K562 (cell line): ENCODE measurements around the gene PRKCB. TPM values are rescaled to one million over a fixed set of nuclear protein-coding genes. Genes with fewer than 3 reads are reported as not detected.
A peak's percentile ranks its signal among the peaks of the same experiment; 100 is the strongest.

ENCODE experiments used
- ATAC-seq: fragments of 200-7000 bp; cut with Tn5 transposase; 3 replicates; pipeline ENCODE4 v1.9.1; 2020; ENCODE audit warnings: moderate library complexity
- BruUV-seq: library from RNA; stranded (reverse); fragments of 400-500 nt; replicated peaks from 2 replicates; lab custom pipeline; 2021; lab: Mats Ljungman, UMichigan
- CTCF ChIA-PET: fragments of 300-600 bp; formaldehyde crosslinking; extraction: SDS; loops from one replicate; lab custom pipeline; 2021; ENCODE audit warnings: low intra/inter-chr PET ratio; lab: Yijun Ruan, JAX
- POLR2A ChIA-PET: fragments of 300-600, 350-650 bp; sonication (Branson Sonifier 250); formaldehyde crosslinking; extraction: SDS; loops from one replicate; lab custom pipeline; 2021; ENCODE audit warnings: antibody characterized with exemption, inconsistent platforms; lab: Yijun Ruan, JAX
- DNase-seq, 4 experiments: peaks; one replicate each; pipeline versions ENCODE4 v3.0.0 to v3.0.0-alpha.2; 2011 to 2018; ENCODE audit warnings: low spot score in 3 of 4, mixed read lengths in 3 of 4; ENCODE audit errors: extremely low read depth in 1 of 4
- FAIRE-seq: peaks from 2 replicates; lab custom pipeline; 2011; peaks lifted over from hg19 to GRCh38; lab: Jason Lieb, UNC
- H2AFZ ChIP-seq: 2 replicates; pipeline ENCODE4 v1.6.0; 2011; ENCODE audit warnings: low read depth, low read length, control low read depth, inconsistent platforms
- H3K27ac ChIP-seq: fragments of 200-600 bp; 3 replicates; pipeline ENCODE4 v1.8.0; 2011; ENCODE audit warnings: low read depth, mild to moderate bottlenecking, control low read depth, inconsistent platforms, low read length, moderate library complexity, mixed read lengths; ENCODE audit errors: extremely low read depth
- H3K27me3 ChIP-seq, 2 experiments: fragments of 300-600 bp in 1 of 2; 2 replicates in 1 of 2; 3 replicates in 1 of 2; pipeline versions ENCODE4 v1.6.0 to v1.8.0; 2011; ENCODE audit warnings: inconsistent platforms in 2 of 2, low read length in 2 of 2, mild to moderate bottlenecking in 1 of 2, mixed read lengths in 1 of 2, moderate library complexity in 1 of 2; ENCODE audit not compliant: control insufficient read depth in 2 of 2, insufficient read depth in 2 of 2
- H3K36me3 ChIP-seq: fragments of 300-600 bp; 3 replicates; pipeline ENCODE4 v1.8.0; 2011; ENCODE audit warnings: mild to moderate bottlenecking, low read length, inconsistent platforms; ENCODE audit not compliant: control insufficient read depth, insufficient read depth
- H3K4me1 ChIP-seq, 2 experiments: fragments of 200-600 bp in 1 of 2; replicated peaks in 1 of 2; 2 replicates in 1 of 2; 3 replicates in 1 of 2; pipeline versions ENCODE4 v1.5.1 to v1.8.0; 2011; ENCODE audit warnings: inconsistent platforms in 2 of 2, low read length in 2 of 2, mild to moderate bottlenecking in 1 of 2, mixed read lengths in 1 of 2, moderate library complexity in 1 of 2; ENCODE audit not compliant: control insufficient read depth in 2 of 2, insufficient read depth in 2 of 2
- H3K4me2 ChIP-seq: 2 replicates; pipeline ENCODE4 v1.6.1; 2011; ENCODE audit warnings: low read length, control low read depth, inconsistent platforms, mixed read lengths; ENCODE audit not compliant: insufficient read depth
- H3K4me3 ChIP-seq: fragments of 200-600 bp; sonication (generic), shearing (Covaris generic); 2 replicates; pipeline ENCODE4 v1.5.1; 2016; ENCODE audit warnings: control low read depth, inconsistent platforms
- H3K79me2 ChIP-seq: fragments of 200-600 bp; 3 replicates; pipeline ENCODE4 v1.8.0; 2011; ENCODE audit warnings: low read length, inconsistent platforms; ENCODE audit not compliant: control insufficient read depth, insufficient read depth
- H3K9ac ChIP-seq, 2 experiments: 2 replicates each; pipeline versions ENCODE4 v1.6.0 to v1.6.1; 2011; ENCODE audit warnings: low read depth in 2 of 2, low read length in 2 of 2, control low read depth in 1 of 2, inconsistent platforms in 1 of 2, mild to moderate bottlenecking in 1 of 2, mixed read lengths in 1 of 2; ENCODE audit not compliant: insufficient read depth in 1 of 2
- H3K9me1 ChIP-seq: one replicate; pipeline ENCODE4 v1.6.0; 2011; ENCODE audit warnings: inconsistent platforms, mild to moderate bottlenecking, low read length, moderate library complexity; ENCODE audit not compliant: control insufficient read depth, insufficient read depth
- H3K9me3 ChIP-seq: replicated peaks from 2 replicates; pipeline ENCODE4 v1.5.1; 2011; ENCODE audit warnings: low read depth, low read length, inconsistent platforms; ENCODE audit not compliant: control insufficient read depth, insufficient read depth
- H4K20me1 ChIP-seq: replicated peaks from 2 replicates; pipeline ENCODE4 v1.6.1; 2011; ENCODE audit warnings: low read length, inconsistent platforms, mixed read lengths; ENCODE audit not compliant: control insufficient read depth, insufficient read depth
- SMC3 ChIP-seq: conservative IDR thresholded peaks from 2 replicates; pipeline ENCODE4 v1.6.1; 2011; ENCODE audit warnings: low read depth, low read length, improper control_type of control experiment; ENCODE audit not compliant: insufficient read depth
- TRIM24 ChIP-seq, 2 experiments: fragments of 450-650 bp; IDR thresholded peaks; 2 replicates each; pipeline ENCODE4 v1.6.1; 2016
- XRCC3 ChIP-seq: fragments of 450-650 bp; IDR thresholded peaks from 2 replicates; pipeline ENCODE4 v1.6.1; 2017; ENCODE audit warnings: mild to moderate bottlenecking, moderate library complexity
- ZKSCAN1 ChIP-seq: fragments of 150-350 bp; IDR thresholded peaks from 2 replicates; pipeline ENCODE4 v1.6.1; 2016; ENCODE audit warnings: low read depth, low read length
- ZNF316 ChIP-seq: fragments of 450-650 bp; IDR thresholded peaks from 2 replicates; pipeline ENCODE4 v1.6.1; 2016
- ZNF407 ChIP-seq: fragments of 450-650 bp; IDR thresholded peaks from 2 replicates; pipeline ENCODE4 v1.6.1; 2016; ENCODE audit warnings: low read depth
- ZNF644 ChIP-seq: fragments of 200-800 bp; sonication (Bioruptor generic); IDR thresholded peaks from 2 replicates; pipeline ENCODE4 v1.6.1; 2016; ENCODE audit warnings: low read depth, missing genetic modification characterization, missing compliant biosample characterization
- WGBS: fragments of 100-300 bp; shearing (Covaris generic); methylation state at CpG from one replicate; pipeline ENCODE4 v1.1.6; 2016; ENCODE audit warnings: low coverage, mixed read lengths; ENCODE audit not compliant: insufficient coverage; ENCODE audit errors: missing lambda C conversion rate; 5-methylcytosine and 5-hydroxymethylcytosine counted together
- in situ Hi-C: fragments of 300-500 bp; cut with MboI; formaldehyde crosslinking; loops from 4 replicates; pipeline ENCODE4 v1.15.0; 2018; ENCODE audit warnings: inconsistent platforms, mixed read lengths
- intact Hi-C: fragments of 100-400 bp; cut with micrococcal nuclease; formaldehyde crosslinking; loops from 2 replicates; pipeline ENCODE4 v1.14.2; 2022
- polyA plus RNA-seq, 8 experiments: library from polyadenylated mRNA; depleted of rRNA in 4 of 8; stranded (reverse) in 5 of 8; unstranded in 3 of 8; fragments of >200 nt; fragmentation: Nextera tagmentation in 2 of 8; fragmentation: Illumina TruSeq in 1 of 8; extraction: Ambion mirVana in 2 of 8; extraction: Trizol in 1 of 8; gene quantifications; 2 replicates each; pipeline versions ENCODE4 v1.2.1 to v1.2.3, GENCODE V29; 2011 to 2014; ENCODE audit warnings: inconsistent platforms in 1 of 8, missing spikeins in 1 of 8
- total RNA-seq, 7 experiments: library from RNA; depleted of rRNA in 6 of 7; stranded (reverse); fragments of >200 nt in 6 of 7; fragmentation: Illumina TruSeq in 2 of 7; extraction: Trizol in 2 of 7; gene quantifications; 2 replicates each; pipeline versions ENCODE4 v1.2.1 to v1.2.3, GENCODE V29; 2011 to 2021; ENCODE audit warnings: low replicate concordance in 1 of 7

The PRKCB gene
- total and polyA plus RNA-seq, 9 of the 15 experiments (the other 6 are each of a cell fraction or from before 2014, with no cell fraction given) = 49.9 to 276 (median 148) TPM

- no peak overlapping the region for H3K4me2 ChIP-seq
- in situ Hi-C loops (no loop called here), intact Hi-C loops (no loop called here)
- H3K9ac ChIP-seq = no peak overlapping the region; a peak in 1 of 4 replicates
- H2AFZ ChIP-seq = peak overlapping the region; percentile 64
- ChIA-PET CTCF (no interaction called here), POLR2A (interaction anchor here (0.7 kb wide), 1 partner anchor 12 kb away, joined by 3 read pairs; no protein-coding TSS in a partner anchor)
- no peak overlapping the region for H3K4me3 ChIP-seq
- BruUV-seq = no TSS peak
- peak overlapping the region; percentile 1; the same call in 1 of the 3 replicates for H3K27ac ChIP-seq
- peak; percentile 83 for TF ChIP-seq ZNF316
- no peak for TF ChIP-seq ZNF407
- 0 out of 2 replicates have a peak, but pooled peaks have one; percentile 13 for TF ChIP-seq XRCC3
- no peak for TF ChIP-seq ZNF644
- no peak for TF ChIP-seq SMC3
- TF ChIP-seq TRIM24 (IDR thresholded peaks at IDR 0.05) = 0 out of 4 replicates have a peak, but pooled peaks of 1 of the 2 experiments have one; percentile 40
- TF ChIP-seq ZKSCAN1 = peak; percentile 91
- DNase-seq (no peak), ATAC-seq (no peak), FAIRE-seq (no peak)
- H3K9me1 ChIP-seq = no peaks in the 10 kb centered on the region
- WGBS = 72% methylated on average over 2 of the region's 2 CpGs
- H3K9me3 ChIP-seq = 0 out of 2 replicates have a peak, but pooled peaks cover 4% of the 10 kb centered on the region
- H3K4me1 ChIP-seq = peaks cover 27 to 34% of the 10 kb centered on the region in 2 experiments
- no peaks in the 10 kb centered on the region for H3K27me3 ChIP-seq
- H3K79me2 ChIP-seq = peaks cover 29% of the 10 kb centered on the region
- peaks cover 17% of the 10 kb centered on the region; the same call in 1 of the 2 replicates for H4K20me1 ChIP-seq
- H3K36me3 ChIP-seq = peaks cover 11% of the 10 kb centered on the region; the same call in 2 of the 3 replicates
These were observed 2.3 kb upstream of the PRKCB start for GRCh38 chr16:23833504-23833903.
